Measurements from ENCODE around the gene SLC22A23.

DNA sequence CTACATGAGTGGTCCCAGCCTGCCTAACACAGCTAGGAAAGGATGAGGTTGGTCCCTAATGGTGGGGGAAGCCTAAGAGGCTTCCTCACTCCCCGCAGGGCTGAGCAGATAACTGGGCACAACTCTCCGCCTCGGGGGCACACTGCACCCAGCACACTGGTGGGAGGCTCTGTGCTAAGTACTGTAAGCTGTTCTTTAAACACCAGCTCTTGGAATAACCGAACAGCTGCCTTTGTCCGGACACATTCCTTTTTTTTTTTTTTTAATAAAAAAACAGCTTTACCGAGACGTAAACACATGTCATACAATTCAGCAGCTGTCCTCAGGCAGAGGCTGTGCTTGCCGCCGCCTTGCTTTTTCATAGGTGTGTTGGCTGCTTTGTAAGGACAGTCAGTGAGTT is 191.2 kb downstream of the SLC22A23 start:
- TF ChIP-seq, protein P1, sequence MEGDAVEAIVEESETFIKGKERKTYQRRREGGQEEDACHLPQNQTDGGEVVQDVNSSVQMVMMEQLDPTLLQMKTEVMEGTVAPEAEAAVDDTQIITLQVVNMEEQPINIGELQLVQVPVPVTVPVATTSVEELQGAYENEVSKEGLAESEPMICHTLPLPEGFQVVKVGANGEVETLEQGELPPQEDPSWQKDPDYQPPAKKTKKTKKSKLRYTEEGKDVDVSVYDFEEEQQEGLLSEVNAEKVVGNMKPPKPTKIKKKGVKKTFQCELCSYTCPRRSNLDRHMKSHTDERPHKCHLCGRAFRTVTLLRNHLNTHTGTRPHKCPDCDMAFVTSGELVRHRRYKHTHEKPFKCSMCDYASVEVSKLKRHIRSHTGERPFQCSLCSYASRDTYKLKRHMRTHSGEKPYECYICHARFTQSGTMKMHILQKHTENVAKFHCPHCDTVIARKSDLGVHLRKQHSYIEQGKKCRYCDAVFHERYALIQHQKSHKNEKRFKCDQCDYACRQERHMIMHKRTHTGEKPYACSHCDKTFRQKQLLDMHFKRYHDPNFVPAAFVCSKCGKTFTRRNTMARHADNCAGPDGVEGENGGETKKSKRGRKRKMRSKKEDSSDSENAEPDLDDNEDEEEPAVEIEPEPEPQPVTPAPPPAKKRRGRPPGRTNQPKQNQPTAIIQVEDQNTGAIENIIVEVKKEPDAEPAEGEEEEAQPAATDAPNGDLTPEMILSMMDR (IDR thresholded peaks at IDR 0.05) = no peak
- no peak for TF ChIP-seq EZH2 (IDR thresholded peaks at IDR 0.05; ENCODE audit: borderline replicate concordance, insufficient read depth, low read depth, low read length, poor library complexity, severe bottlenecking)
